ENCODE measurements around the gene DTX3L.

The DTX3L gene

DNA sequence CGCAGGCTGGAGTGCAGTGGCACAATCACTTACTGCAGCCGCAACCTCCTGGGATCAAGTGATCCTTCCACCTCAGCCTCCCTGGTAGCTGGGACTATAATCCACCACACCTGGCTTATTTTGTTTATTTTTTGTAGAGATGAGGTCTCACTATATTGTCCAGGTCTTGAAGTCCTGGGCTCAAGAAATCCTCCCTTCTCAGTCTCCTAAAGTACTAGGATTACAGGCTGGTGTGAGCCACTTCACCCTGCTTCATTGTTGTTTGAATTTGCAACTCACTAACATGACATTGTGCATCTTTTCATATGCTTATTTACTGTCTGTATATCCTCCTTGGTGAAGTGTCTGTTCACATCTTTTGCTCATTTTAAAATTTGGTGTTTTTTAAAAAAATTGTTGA, 23.4 kb downstream of the DTX3L start:
- no peak for DNase-seq (ENCODE audit: low read depth in 1 of 2, low spot score in 1 of 2)
- no peak overlapping the region for H3K4me3 ChIP-seq (replicated peaks; ENCODE audit: insufficient read depth, low read length)
- no peak overlapping the region for H3K27ac ChIP-seq (replicated peaks)
- H3K27me3 ChIP-seq (ENCODE audit: insufficient read depth, poor library complexity, severe bottlenecking), result no peaks in the 10 kb centered on the region
- no peak for TF ChIP-seq POLR2AphosphoS5 (IDR thresholded peaks at IDR 0.05; ENCODE audit: low read depth)
- TF ChIP-seq GABPA (IDR thresholded peaks at IDR 0.05; ENCODE audit: low read depth), result no peak
- TF ChIP-seq, protein P1, sequence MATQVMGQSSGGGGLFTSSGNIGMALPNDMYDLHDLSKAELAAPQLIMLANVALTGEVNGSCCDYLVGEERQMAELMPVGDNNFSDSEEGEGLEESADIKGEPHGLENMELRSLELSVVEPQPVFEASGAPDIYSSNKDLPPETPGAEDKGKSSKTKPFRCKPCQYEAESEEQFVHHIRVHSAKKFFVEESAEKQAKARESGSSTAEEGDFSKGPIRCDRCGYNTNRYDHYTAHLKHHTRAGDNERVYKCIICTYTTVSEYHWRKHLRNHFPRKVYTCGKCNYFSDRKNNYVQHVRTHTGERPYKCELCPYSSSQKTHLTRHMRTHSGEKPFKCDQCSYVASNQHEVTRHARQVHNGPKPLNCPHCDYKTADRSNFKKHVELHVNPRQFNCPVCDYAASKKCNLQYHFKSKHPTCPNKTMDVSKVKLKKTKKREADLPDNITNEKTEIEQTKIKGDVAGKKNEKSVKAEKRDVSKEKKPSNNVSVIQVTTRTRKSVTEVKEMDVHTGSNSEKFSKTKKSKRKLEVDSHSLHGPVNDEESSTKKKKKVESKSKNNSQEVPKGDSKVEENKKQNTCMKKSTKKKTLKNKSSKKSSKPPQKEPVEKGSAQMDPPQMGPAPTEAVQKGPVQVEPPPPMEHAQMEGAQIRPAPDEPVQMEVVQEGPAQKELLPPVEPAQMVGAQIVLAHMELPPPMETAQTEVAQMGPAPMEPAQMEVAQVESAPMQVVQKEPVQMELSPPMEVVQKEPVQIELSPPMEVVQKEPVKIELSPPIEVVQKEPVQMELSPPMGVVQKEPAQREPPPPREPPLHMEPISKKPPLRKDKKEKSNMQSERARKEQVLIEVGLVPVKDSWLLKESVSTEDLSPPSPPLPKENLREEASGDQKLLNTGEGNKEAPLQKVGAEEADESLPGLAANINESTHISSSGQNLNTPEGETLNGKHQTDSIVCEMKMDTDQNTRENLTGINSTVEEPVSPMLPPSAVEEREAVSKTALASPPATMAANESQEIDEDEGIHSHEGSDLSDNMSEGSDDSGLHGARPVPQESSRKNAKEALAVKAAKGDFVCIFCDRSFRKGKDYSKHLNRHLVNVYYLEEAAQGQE (IDR thresholded peaks at IDR 0.05; ENCODE audit: insufficient replicate concordance, low read depth), result no peak
- TF ChIP-seq, protein P2, sequence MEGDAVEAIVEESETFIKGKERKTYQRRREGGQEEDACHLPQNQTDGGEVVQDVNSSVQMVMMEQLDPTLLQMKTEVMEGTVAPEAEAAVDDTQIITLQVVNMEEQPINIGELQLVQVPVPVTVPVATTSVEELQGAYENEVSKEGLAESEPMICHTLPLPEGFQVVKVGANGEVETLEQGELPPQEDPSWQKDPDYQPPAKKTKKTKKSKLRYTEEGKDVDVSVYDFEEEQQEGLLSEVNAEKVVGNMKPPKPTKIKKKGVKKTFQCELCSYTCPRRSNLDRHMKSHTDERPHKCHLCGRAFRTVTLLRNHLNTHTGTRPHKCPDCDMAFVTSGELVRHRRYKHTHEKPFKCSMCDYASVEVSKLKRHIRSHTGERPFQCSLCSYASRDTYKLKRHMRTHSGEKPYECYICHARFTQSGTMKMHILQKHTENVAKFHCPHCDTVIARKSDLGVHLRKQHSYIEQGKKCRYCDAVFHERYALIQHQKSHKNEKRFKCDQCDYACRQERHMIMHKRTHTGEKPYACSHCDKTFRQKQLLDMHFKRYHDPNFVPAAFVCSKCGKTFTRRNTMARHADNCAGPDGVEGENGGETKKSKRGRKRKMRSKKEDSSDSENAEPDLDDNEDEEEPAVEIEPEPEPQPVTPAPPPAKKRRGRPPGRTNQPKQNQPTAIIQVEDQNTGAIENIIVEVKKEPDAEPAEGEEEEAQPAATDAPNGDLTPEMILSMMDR (IDR thresholded peaks at IDR 0.05; ENCODE audit: insufficient read depth, low read length), result no peak
- TF ChIP-seq SPI1 (IDR thresholded peaks at IDR 0.05; ENCODE audit: borderline replicate concordance, low read depth), result no peak

DNA sequence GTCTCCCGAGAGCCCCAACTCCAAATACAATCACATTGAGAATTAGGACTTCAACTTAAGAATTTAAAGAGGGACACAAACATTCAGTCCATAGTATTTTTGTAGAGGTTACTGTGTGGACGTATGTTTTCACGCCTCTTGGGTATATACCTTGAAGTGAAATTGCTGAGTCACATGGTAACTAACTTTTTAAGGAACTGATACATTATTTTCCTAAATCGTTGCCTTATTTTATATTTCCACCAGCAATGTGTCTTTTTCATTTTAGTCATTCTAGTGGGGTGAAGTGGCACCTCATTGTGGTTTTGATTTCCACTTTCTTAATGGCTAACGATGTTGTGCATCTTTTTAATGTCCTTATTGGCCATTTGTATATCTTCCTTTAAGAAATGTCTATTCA, 25.2 kb downstream of the DTX3L start:
- DNase-seq (ENCODE audit: low read depth in 1 of 2, low spot score in 1 of 2), result no peak
- Histone ChIP-seq H3K27ac (replicated peaks) (no peak overlapping the region), H3K27me3 (ENCODE audit: insufficient read depth, poor library complexity, severe bottlenecking) (no peaks in the 10 kb centered on the region), H3K4me3 (replicated peaks; ENCODE audit: insufficient read depth, low read length) (no peak overlapping the region)
- no peak for TF ChIP-seq POLR2AphosphoS5 (IDR thresholded peaks at IDR 0.05; ENCODE audit: low read depth)
- TF ChIP-seq, protein P1 (IDR thresholded peaks at IDR 0.05; ENCODE audit: insufficient replicate concordance, low read depth), result no peak
- 0 out of 2 replicates have a peak, but pooled peaks have one; percentile 2 for TF ChIP-seq SPI1 (IDR thresholded peaks at IDR 0.05; ENCODE audit: borderline replicate concordance, low read depth)
- no peak for TF ChIP-seq GABPA (IDR thresholded peaks at IDR 0.05; ENCODE audit: low read depth)

DNA sequence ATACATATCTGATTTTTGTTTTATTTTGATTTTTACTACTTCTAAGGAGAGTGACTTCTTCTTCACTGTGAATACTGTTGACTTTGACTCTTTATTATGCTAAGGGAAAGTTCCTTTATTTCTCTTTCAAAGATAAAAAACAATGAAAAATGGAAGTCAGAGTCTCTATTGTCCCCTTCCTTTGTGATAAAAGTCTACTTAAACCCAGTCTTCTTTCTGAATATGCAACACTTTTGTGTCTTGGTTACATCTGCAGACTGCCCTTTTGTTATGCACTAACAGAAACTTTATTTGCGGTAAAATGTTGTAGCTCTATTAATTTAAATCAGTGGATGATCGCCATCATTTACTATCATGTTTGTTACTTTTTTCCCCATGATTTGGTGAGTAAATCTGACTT, 26.5 kb downstream of the DTX3L start:
- Histone ChIP-seq H3K27me3 (ENCODE audit: insufficient read depth, poor library complexity, severe bottlenecking) (no peaks in the 10 kb centered on the region), H3K4me3 (replicated peaks; ENCODE audit: insufficient read depth, low read length) (no peak overlapping the region), H3K27ac (replicated peaks) (no peak overlapping the region)
- DNase-seq (ENCODE audit: low read depth in 1 of 2, low spot score in 1 of 2), result no peak
- TF ChIP-seq, protein P2 (IDR thresholded peaks at IDR 0.05; ENCODE audit: insufficient read depth, low read length), result no peak
- no peak for TF ChIP-seq POLR2AphosphoS5 (IDR thresholded peaks at IDR 0.05; ENCODE audit: low read depth)
- no peak for TF ChIP-seq GABPA (IDR thresholded peaks at IDR 0.05; ENCODE audit: low read depth)
- TF ChIP-seq, protein P1 (IDR thresholded peaks at IDR 0.05; ENCODE audit: insufficient replicate concordance, low read depth), result no peak
- no peak for TF ChIP-seq SPI1 (IDR thresholded peaks at IDR 0.05; ENCODE audit: borderline replicate concordance, low read depth)
